ENCODE measurements around the gene UBE2G1.
"Not testable (repeated sequence)": the region's sequence is repeated elsewhere in the genome, so short reads cannot be mapped to it uniquely, and the experiment has no call there.

UBE2G1 gene

DNA sequence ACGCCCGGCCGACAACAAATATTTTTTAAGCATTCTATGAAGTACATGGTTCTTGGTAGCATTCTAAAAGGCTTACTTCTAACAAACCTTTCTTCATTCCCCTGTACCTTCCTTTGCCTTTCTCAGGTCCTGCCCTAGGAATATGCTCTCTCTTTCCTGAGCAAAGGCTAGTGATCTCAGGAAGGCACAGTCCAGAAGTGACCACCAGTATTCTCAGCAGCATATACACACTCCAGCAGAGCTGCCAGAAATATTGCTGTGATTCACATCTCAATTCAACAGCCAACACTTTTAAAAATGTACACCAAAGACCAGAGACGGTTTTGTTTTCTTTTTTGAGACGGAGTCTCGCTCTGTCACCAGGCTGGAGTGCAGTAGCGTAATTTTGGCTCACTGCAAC lies 61.3 kb downstream of the UBE2G1 start:
- DNase-seq (ENCODE audit: low spot score) = no peak

- peak; percentile 45 for DNase-seq (ENCODE audit: low spot score)
These were observed 62.0 kb downstream of the UBE2G1 start for GRCh38 chr17:4304417-4305027.

DNA sequence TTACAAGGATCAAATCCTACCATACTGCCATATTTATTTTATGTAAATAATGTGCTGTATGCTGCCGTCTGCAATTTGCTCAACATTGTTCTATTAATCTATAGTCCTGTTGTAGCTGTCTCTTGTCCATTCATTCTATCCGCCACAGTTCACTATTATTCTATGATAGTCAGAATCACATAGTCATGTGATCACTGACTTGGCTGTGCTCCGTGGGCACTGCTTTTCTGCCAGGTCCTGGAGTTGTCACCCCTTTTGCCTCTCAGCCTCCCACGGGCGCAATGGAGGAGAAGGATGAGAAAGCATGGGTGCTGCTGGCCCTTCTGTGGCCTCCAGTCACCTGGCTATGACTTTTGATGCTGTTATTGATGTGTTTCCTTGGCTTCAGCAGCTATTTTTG lies 65.4 kb downstream of the UBE2G1 start:
- DNase-seq (ENCODE audit: low spot score) = no peak

DNA sequence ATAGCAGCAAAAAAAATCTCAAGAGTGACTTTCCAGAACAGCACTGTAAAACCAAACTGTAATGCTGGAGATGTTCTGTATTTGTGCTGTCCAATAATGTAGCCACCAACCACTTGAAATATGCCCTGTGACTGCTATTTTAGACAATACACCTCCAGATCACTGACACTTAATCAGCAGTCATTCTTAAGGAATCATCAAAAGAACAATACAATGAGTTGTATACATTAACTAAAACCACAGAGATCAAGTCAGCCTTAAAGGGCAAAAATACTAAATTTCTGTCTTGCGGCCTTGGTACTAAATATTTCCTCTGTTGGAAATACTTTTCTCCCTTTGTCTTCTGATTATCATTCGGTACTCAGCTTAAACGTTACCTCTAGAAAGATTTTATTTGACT lies 69.1 kb downstream of the UBE2G1 start:
- no peak for DNase-seq (ENCODE audit: low spot score)

- no peak for DNase-seq (ENCODE audit: low spot score)
These were observed 70.8 kb downstream of the UBE2G1 start for GRCh38 chr17:4295686-4296085.

GRCh38 chr17:4293572-4293971 lies 72.9 kb downstream of the UBE2G1 start:
- no peak for DNase-seq (ENCODE audit: low spot score)

- DNase-seq (ENCODE audit: low spot score) = no peak
These were observed 78.8 kb downstream of the UBE2G1 start for GRCh38 chr17:4287710-4288109.

GRCh38 chr17:4276514-4276913 lies 90.0 kb downstream of the UBE2G1 start:
- DNase-seq (ENCODE audit: low spot score) = no peak

DNA sequence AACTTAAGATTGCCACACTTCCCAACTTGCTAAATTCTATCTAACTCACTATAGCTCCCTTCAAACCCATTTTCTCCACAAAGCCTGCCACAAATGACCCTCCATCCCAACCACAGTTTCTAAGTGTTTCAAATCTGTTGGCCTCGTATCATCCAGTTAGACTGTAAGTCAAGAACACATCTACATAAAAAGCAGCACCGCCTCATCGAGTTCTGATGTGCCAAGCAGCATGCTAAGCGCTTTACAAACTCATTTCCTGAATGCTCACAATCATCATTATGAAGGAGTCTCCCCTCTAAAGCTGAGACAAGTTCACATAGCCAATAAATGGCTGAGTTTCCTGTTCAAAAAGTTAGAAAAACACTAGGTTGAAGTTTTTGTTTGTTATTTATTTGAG lies 93.5 kb downstream of the UBE2G1 start:
- DNase-seq (ENCODE audit: low spot score) = no peak

GRCh38 chr17:4272213-4272971 lies 94.1 kb downstream of the UBE2G1 start:
- DNase-seq (ENCODE audit: low spot score) = no peak

GRCh38 chr17:4270736-4271135 lies 95.7 kb downstream of the UBE2G1 start:
- no peak for DNase-seq (ENCODE audit: low spot score)

- no peak for DNase-seq (ENCODE audit: low spot score)
These were observed 96.6 kb downstream of the UBE2G1 start for GRCh38 chr17:4269915-4270314.

DNA sequence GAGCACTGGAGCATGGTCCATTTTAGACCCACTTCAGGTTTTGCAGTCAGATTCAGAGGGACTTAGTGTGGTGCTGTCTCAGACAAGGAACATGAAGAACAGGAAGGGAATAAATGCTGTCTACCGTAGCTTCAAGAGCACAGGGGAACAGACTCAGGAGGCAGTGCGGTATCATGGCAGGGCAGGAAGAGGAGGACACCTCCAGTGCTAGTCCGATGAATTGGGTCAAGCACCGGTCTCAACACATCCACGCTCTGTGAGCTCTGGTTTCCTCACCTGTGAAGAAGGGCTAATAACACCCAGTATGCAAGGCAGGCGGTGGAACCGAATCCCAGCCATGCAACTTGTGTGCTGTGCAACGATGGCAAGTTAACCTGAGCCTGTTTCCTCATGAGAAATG lies 99.1 kb downstream of the UBE2G1 start:
- no peak for DNase-seq (ENCODE audit: low spot score)

DNA sequence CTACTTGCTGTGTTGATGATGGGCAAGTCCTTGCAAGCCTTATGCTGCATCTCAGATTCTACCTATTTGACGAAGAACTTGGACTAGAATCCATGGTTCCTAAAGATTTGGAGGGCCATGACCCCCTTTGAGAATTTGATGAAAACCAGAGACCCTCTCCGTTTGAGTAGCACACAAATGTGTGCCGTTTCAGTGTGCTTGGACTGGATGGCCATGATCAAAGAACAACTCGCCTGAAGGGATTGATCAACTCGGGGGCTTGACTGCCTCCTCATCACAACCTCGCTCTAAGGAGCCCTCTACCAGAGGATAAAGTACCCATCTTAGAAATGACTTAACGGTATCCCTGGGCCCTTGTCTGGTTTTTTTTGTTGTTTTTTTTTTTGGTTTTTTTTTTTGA lies 99.9 kb downstream of the UBE2G1 start:
- no peak for DNase-seq (ENCODE audit: low spot score)

- DNase-seq (ENCODE audit: low spot score) = peak; percentile 96
These were observed 102.9 kb downstream of the UBE2G1 start, which contains the start of gene ANKFY1 for GRCh38 chr17:4263282-4264215. TSS of gene ANKFY1 (minus strand) at chr17:4263979. CDS start at chr17:4263941, 38 bp downstream.

- no peak for DNase-seq (ENCODE audit: low spot score)
These were observed 103.8 kb downstream of the UBE2G1 start for GRCh38 chr17:4262703-4263102.

DNA sequence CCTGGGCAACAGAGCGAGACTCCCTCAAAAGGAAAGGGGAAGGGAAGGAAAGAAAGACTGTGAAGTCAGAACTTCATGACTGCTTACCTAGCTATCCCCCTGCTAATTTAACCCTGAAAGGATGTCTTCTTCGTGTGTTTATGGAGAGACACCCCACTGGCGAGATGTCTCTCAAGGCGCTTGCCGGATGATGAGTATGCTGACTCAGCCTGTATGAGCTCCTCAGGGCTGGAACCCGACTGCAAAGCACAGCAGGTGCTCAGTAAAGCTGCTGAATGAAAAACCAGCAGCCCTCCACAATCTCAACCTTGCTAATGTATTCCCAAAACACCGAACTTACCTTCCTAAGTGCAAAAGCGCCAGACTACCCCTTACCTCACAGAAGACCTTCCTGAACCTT lies 105.0 kb downstream of the UBE2G1 start:
- DNase-seq (ENCODE audit: low spot score) = no peak

GRCh38 chr17:4258867-4259266 lies 107.6 kb downstream of the UBE2G1 start:
- no peak for DNase-seq (ENCODE audit: low spot score)

DNA sequence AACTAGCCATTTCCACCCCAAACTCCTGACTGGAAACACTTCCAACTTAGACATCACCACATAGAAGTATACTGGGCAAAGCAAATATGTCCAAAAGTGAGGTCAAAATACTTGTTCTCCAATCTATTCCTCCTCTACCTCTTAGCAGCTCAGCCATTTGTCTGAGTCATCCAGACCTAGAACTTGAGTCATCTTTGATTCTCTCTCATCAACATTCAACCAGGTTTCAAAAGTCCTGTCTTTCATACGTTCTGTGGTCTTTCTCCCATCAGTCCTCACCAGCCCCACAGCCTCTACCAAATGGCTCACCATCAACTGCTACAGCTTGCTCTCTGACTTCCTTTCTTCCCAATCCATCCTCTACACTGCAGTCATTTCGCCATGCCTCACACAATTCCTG lies 109.5 kb downstream of the UBE2G1 start:
- no peak for DNase-seq (ENCODE audit: low spot score)

GRCh38 chr17:4255271-4255670 lies 111.2 kb downstream of the UBE2G1 start:
- DNase-seq (ENCODE audit: low spot score) = not testable (repeated sequence)

- no peak for DNase-seq (ENCODE audit: low spot score)
These were observed 115.6 kb downstream of the UBE2G1 start for GRCh38 chr17:4250887-4251286.

DNA sequence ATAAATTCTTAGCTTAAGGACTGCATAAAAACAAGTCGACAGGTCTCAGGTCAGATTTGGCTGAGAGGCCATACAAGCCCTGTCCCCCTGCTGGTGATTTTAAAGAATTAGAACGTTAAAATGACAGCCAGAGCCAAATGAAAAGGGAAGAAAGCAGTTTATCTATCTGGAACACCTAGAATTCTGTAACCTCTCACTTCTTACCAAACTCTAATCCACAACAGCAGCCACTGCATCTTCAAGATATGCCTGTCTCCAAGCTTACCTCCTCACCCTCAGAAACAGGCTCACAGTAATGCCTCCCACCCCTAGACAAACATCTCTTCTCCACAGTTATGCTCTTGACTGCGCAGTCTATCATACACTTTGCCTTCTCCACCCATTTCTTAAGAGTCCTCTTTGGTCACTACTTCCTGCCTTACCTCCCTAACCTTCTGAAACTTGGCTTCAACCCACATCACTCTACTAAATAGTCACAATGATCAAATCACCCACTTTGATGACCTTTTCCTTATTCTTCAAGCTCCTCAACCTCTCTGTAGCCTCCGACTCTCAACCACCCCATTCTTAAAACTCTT lies 116.9 kb downstream of the UBE2G1 start:
- peak; percentile 41 for DNase-seq (ENCODE audit: low spot score)
